ENCODE results near the gene TAF9. TPM values are rescaled to one million over a fixed set of nuclear protein-coding genes. Genes with fewer than 3 reads are reported as not detected.

TAF9 gene
- 10 to 100 TPM; 19.7 to 48.2 (median 34.9) TPM for total RNA-seq
- polyA plus RNA-seq: 10 to 100 TPM; 46.2 to 47.2 TPM
- long read RNA-seq, donor 1, transcript TAF9-201 (3 exons, 1,283 nt): major isoform, 86 of 99 reads
- long read RNA-seq, donor 1, partial matches to known transcripts: 3 of 99 reads
- long read RNA-seq, donor 1, other reads (novel, unspliced or antisense): 3 of 99 reads
- long read RNA-seq, donor 2, transcript TAF9-205 (2 exons, 1,331 nt): minor isoform, 6 of 70 reads
- long read RNA-seq, donor 2, transcript TAF9-201 (3 exons, 1,283 nt): major isoform, 58 of 70 reads
- long read RNA-seq, donor 2, partial matches to known transcripts: 0 of 70 reads
- long read RNA-seq, donor 2, other reads (novel, unspliced or antisense): 0 of 70 reads
- long read RNA-seq, donor 3, transcript TAF9-201 (3 exons, 1,283 nt): major isoform, 36 of 40 reads
- long read RNA-seq, donor 3, partial matches to known transcripts: 0 of 40 reads
- long read RNA-seq, donor 3, other reads (novel, unspliced or antisense): 1 of 40 reads

GRCh38 chr5:69369340-69370121, at the start of gene TAF9, which contains the start of the genes AK6 and RAD17:
Gene TAF9, minus strand, starts transcription at chr5:69369520. Its CDS starts 3,783 bp downstream, at chr5:69365737.
Gene AK6, minus strand, starts transcription at chr5:69369520. Its CDS starts 30 bp downstream, at chr5:69369490.
Gene RAD17, plus strand, starts transcription at chr5:69369818. Its CDS starts 2,391 bp downstream, at chr5:69372209.
- peak; percentile 89 to 95 (median 93) for DNase-seq
- intact Hi-C loops (cut with DNase I): no loop called here
- WGBS, 3 donors: 0% methylated on average over 57 to 66 of the region's 66 CpGs
- peak within 1 kb of the TSS; percentile 97 to 99 for H3K27ac ChIP-seq
- no peaks in the 10 kb centered on the region for H3K36me3 ChIP-seq
- peaks cover 1% of the 10 kb centered on the region for H3K4me1 ChIP-seq (ENCODE audit: insufficient read depth)
- peak within 1 kb of the TSS; percentile 86 for H3K4me3 ChIP-seq
- no peaks in the 10 kb centered on the region for H3K27me3 ChIP-seq
- no peaks in the 10 kb centered on the region for H3K9me3 ChIP-seq
- peak; percentile 74 for TF ChIP-seq POLR2A (IDR thresholded peaks at IDR 0.05)
- peak in 2 of 3 donors; percentile 15 to 24 for TF ChIP-seq CTCF (IDR thresholded peaks at IDR 0.05)
- TF ChIP-seq EP300 (IDR thresholded peaks at IDR 0.05): no peak

GRCh38 chr5:69418554-69418953, 49.2 kb upstream of the TAF9 start:
- no peaks in the 10 kb centered on the region for H3K9me3 ChIP-seq
- TF ChIP-seq EP300 (IDR thresholded peaks at IDR 0.05) (no peak), CTCF (IDR thresholded peaks at IDR 0.05) (no peak), POLR2A (IDR thresholded peaks at IDR 0.05) (no peak)
- H3K4me1 ChIP-seq (ENCODE audit: insufficient read depth): peaks cover 1% of the 10 kb centered on the region
- intact Hi-C loops (cut with DNase I): no loop called here
- no peak for DNase-seq
- no peaks in the 10 kb centered on the region for H3K36me3 ChIP-seq
- H3K4me3 ChIP-seq: no peak overlapping the region
- WGBS, 3 donors: 93 to 95% (median 94%) methylated on average over 3 of the region's 3 CpGs
- no peak overlapping the region for H3K27ac ChIP-seq
- H3K27me3 ChIP-seq: no peaks in the 10 kb centered on the region

GRCh38 chr5:69416699-69417098, 47.4 kb upstream of the TAF9 start:
- no peaks in the 10 kb centered on the region for H3K27me3 ChIP-seq
- H3K4me1 ChIP-seq (ENCODE audit: insufficient read depth): peaks cover 1% of the 10 kb centered on the region
- H3K27ac ChIP-seq: no peak overlapping the region
- DNase-seq: no peak
- intact Hi-C loops (cut with DNase I): no loop called here
- no peaks in the 10 kb centered on the region for H3K36me3 ChIP-seq
- no peak for TF ChIP-seq CTCF (IDR thresholded peaks at IDR 0.05)
- TF ChIP-seq POLR2A (IDR thresholded peaks at IDR 0.05): no peak
- TF ChIP-seq EP300 (IDR thresholded peaks at IDR 0.05): no peak
- H3K4me3 ChIP-seq: no peak overlapping the region
- no peaks in the 10 kb centered on the region for H3K9me3 ChIP-seq

GRCh38 chr5:69416180-69416579, 46.9 kb upstream of the TAF9 start:
- H3K4me3 ChIP-seq: no peak overlapping the region
- H3K27ac ChIP-seq: no peak overlapping the region
- no peaks in the 10 kb centered on the region for H3K27me3 ChIP-seq
- TF ChIP-seq EP300 (IDR thresholded peaks at IDR 0.05) (no peak), CTCF (IDR thresholded peaks at IDR 0.05) (no peak), POLR2A (IDR thresholded peaks at IDR 0.05) (no peak)
- no peaks in the 10 kb centered on the region for H3K9me3 ChIP-seq
- intact Hi-C loops (cut with DNase I): no loop called here
- peaks cover 1% of the 10 kb centered on the region for H3K4me1 ChIP-seq (ENCODE audit: insufficient read depth)
- no peak for DNase-seq
- 93 to 96% (median 96%) methylated on average over 6 of the region's 6 CpGs for WGBS, 3 donors
- no peaks in the 10 kb centered on the region for H3K36me3 ChIP-seq

Data from ovary (tissue), 10 donors.